Pancreas (tissue), 10 donors: Measurements from ENCODE around the gene DHX30. TPM values are rescaled to one million over a fixed set of nuclear protein-coding genes. Genes with fewer than 3 reads are reported as not detected.

Experiments used
- ATAC-seq, 4 donors: fragments of 200-7000 bp; cut with Tn5 transposase; one replicate each; pipeline versions ENCODE4 v1.8.0 to v1.9.1; 2020; ENCODE audit warnings: mild to moderate bottlenecking in 4 of 4, moderate library complexity in 4 of 4
- DNase-seq, 6 donors: peaks; one replicate each; pipeline ENCODE4 v3.0.0-alpha.2; 2020
- FAIRE-seq: peaks from 2 replicates; lab custom pipeline; 2012; peaks lifted over from hg19 to GRCh38; lab: Jason Lieb, UNC
- H3K27ac ChIP-seq, 4 donors: fragments of 200-600 bp; sonication (generic); 1 replicate in 3 of 4; 2 replicates in 1 of 4; pipeline versions ENCODE4 v1.5.0 to v1.8.0; 2020
- H3K27me3 ChIP-seq, 4 donors: fragments of 200-600 bp; one replicate each; pipeline ENCODE4 v1.8.0; 2021
- H3K36me3 ChIP-seq, 3 donors: fragments of 200-600 bp; sonication (generic) in 1 of 3; one replicate each; pipeline versions ENCODE4 v1.5.0 to v1.8.0; 2020 to 2021
- H3K4me1 ChIP-seq, 3 donors: fragments of 200-600 bp; one replicate each; pipeline ENCODE4 v1.8.0; 2021
- H3K4me3 ChIP-seq, 4 donors: fragments of 200-600 bp; sonication (generic) in 2 of 4; one replicate each; pipeline versions ENCODE4 v1.5.0 to v1.8.0; 2020 to 2021
- H3K9me3 ChIP-seq, 4 donors: fragments of 200-600 bp; one replicate each; pipeline ENCODE4 v1.8.0; 2021
- CTCF ChIP-seq, 4 donors: fragments of 200-600 bp; sonication (generic) in 3 of 4; IDR thresholded peaks; one replicate each; pipeline versions ENCODE4 v1.5.0 to v1.8.0; 2021; ENCODE audit warnings: antibody characterized with exemption in 4 of 4
- WGBS, 2 donors: extraction: QIAGEN DNeasy Blood & Tissue Kit; methylation state at CpG; one replicate each; pipeline ENCODE4 v1.1.7; 2013; 5-methylcytosine and 5-hydroxymethylcytosine counted together
- intact Hi-C, 3 donors: fragments of 100-400 bp; cut with DNase I; formaldehyde crosslinking; loops; one replicate each; pipeline versions ENCODE4 v1.11.1 to v1.14.2; 2022
- polyA plus RNA-seq, 2 donors: library from polyadenylated mRNA; stranded (reverse); fragments of 200-250 nt; gene quantifications; one replicate each; pipeline ENCODE4 v1.2.3, GENCODE V29; 2013
- total RNA-seq, 6 donors: library from RNA; stranded (reverse); fragmentation: NEBNext Ultra II Directional in 4 of 6; extraction: Animal tissue kit (Norgen Biotek cat#: 25700) in 4 of 6; gene quantifications; one replicate each; pipeline versions ENCODE4 v1.2.1 to v1.2.4, GENCODE V29; 2021 to 2023
- donor health status: healthy with polysubstance abuse.
- donor health status: DM: no; HTN: no; CAD: no; lungs with moderate emphysema.
- donor health status: DM: no; HTN: no; CAD: no.
- donor health status: control.
- donor health status: control.
- donor health status: Bipolar disorder and iron deficiency.
- donor health status: DM: yes; HTN: yes; CAD: no.
- donor health status: DM: no; HTN: no; CAD: no.
- donor health status: DM: no; HTN: no; CAD: no.
- donor health status: DM: yes; HTN: yes; CAD: no.

The DHX30 gene
- total and polyA plus RNA-seq, 8 donors = 19.7 to 53.8 (median 23.7) TPM

GRCh38 chr3:47766186-47766585 lies 36.8 kb upstream of the DHX30 start:
- peaks cover 0 to 2% (median under 1%) of the 10 kb centered on the region in 3 donors for H3K36me3 ChIP-seq
- no peak for ATAC-seq
- no peak overlapping the region for H3K27ac ChIP-seq
- 92% methylated on average over 4 of the region's 4 CpGs for WGBS, 2 donors
- H3K4me1 ChIP-seq = no peaks in the 10 kb centered on the region
- FAIRE-seq = no peak
- no peaks in the 10 kb centered on the region for H3K9me3 ChIP-seq
- H3K4me3 ChIP-seq = no peak overlapping the region
- DNase-seq = no peak
- no peaks in the 10 kb centered on the region for H3K27me3 ChIP-seq
- intact Hi-C loops = no loop called here
- TF ChIP-seq CTCF (IDR thresholded peaks at IDR 0.05) = no peak

- intact Hi-C loops = no loop called here
- peaks cover 0 to 16% (median 12%) of the 10 kb centered on the region in 3 donors for H3K36me3 ChIP-seq
- H3K4me1 ChIP-seq = peaks cover 0 to 4% (median 3%) of the 10 kb centered on the region in 3 donors
- DNase-seq (no peak), FAIRE-seq (no peak), ATAC-seq (no peak)
- no peaks in the 10 kb centered on the region for H3K27me3 ChIP-seq
- no peaks in the 10 kb centered on the region for H3K9me3 ChIP-seq
- TF ChIP-seq CTCF (IDR thresholded peaks at IDR 0.05) = no peak
- H3K27ac ChIP-seq = no peak overlapping the region
- WGBS, 2 donors = 98% methylated on average over 8 of the region's 8 CpGs
- no peak overlapping the region for H3K4me3 ChIP-seq
These were observed 30.9 kb upstream of the DHX30 start for GRCh38 chr3:47772047-47772446.

- WGBS, 2 donors = 89 to 92% methylated on average over 8 of the region's 8 CpGs
- intact Hi-C loops = no loop called here
- FAIRE-seq (no peak), ATAC-seq (no peak), DNase-seq (no peak)
- no peak overlapping the region for H3K27ac ChIP-seq
- no peak overlapping the region for H3K4me3 ChIP-seq
- no peaks in the 10 kb centered on the region for H3K27me3 ChIP-seq
- peaks cover 0 to 16% (median 12%) of the 10 kb centered on the region in 3 donors for H3K36me3 ChIP-seq
- no peak for TF ChIP-seq CTCF (IDR thresholded peaks at IDR 0.05)
- no peaks in the 10 kb centered on the region for H3K9me3 ChIP-seq
- peaks cover 0 to 4% (median 3%) of the 10 kb centered on the region in 3 donors for H3K4me1 ChIP-seq
These were observed 30.1 kb upstream of the DHX30 start for GRCh38 chr3:47772788-47773187.

GRCh38 chr3:47778746-47779145 lies 24.2 kb upstream of the DHX30 start:
- H3K4me1 ChIP-seq = peaks cover 11 to 23% (median 19%) of the 10 kb centered on the region in 3 donors
- H3K4me3 ChIP-seq = no peak overlapping the region
- no peak for TF ChIP-seq CTCF (IDR thresholded peaks at IDR 0.05)
- intact Hi-C loops = no loop called here
- no peaks in the 10 kb centered on the region for H3K36me3 ChIP-seq
- FAIRE-seq (no peak), ATAC-seq (no peak), DNase-seq (no peak)
- 71 to 80% methylated on average over 3 of the region's 3 CpGs for WGBS, 2 donors
- no peak overlapping the region for H3K27ac ChIP-seq
- H3K27me3 ChIP-seq = no peaks in the 10 kb centered on the region
- H3K9me3 ChIP-seq = no peaks in the 10 kb centered on the region
